ENCODE measurements around the gene LRRC58. TPM values are rescaled to one million over a fixed set of nuclear protein-coding genes. Genes with fewer than 3 reads are reported as not detected.
A peak's percentile ranks its signal among the peaks of the same experiment; 100 is the strongest.

LRRC58 gene
- total and polyA plus RNA-seq, 2 of the 13 experiments (the other 11 are each of a cell fraction or from before 2014, with no cell fraction given), result 9.7 to 17.3 TPM

- no peak for TF ChIP-seq HBP1 (CRISPR knock-in tag; IDR thresholded peaks at IDR 0.05; ENCODE audit: low read depth)
- TF ChIP-seq MZF1 (CRISPR knock-in tag; IDR thresholded peaks at IDR 0.05; ENCODE audit: borderline replicate concordance), result no peak
- TF ChIP-seq ZNF543 (CRISPR knock-in tag; IDR thresholded peaks at IDR 0.05), result no peak
- TF ChIP-seq ZNF773 (CRISPR knock-in tag; IDR thresholded peaks at IDR 0.05; ENCODE audit: borderline replicate concordance), result no peak
- TF ChIP-seq ZNF580 (CRISPR knock-in tag; IDR thresholded peaks at IDR 0.05; ENCODE audit: borderline replicate concordance, low read depth), result peak; percentile 69; the same call in 1 of the 2 replicates
- TF ChIP-seq CBX1 (IDR thresholded peaks at IDR 0.05; ENCODE audit: low read depth), result no peak
- TF ChIP-seq HOXA7 (CRISPR knock-in tag; IDR thresholded peaks at IDR 0.05), result no peak
- TF ChIP-seq PRMT3 (CRISPR knock-in tag; IDR thresholded peaks at IDR 0.05; ENCODE audit: borderline replicate concordance, low read depth), result no peak
- TF ChIP-seq ZNF672 (CRISPR knock-in tag; IDR thresholded peaks at IDR 0.05), result no peak
- TF ChIP-seq ZNF44 (CRISPR knock-in tag; IDR thresholded peaks at IDR 0.05), result no peak
- TF ChIP-seq, protein P1, sequence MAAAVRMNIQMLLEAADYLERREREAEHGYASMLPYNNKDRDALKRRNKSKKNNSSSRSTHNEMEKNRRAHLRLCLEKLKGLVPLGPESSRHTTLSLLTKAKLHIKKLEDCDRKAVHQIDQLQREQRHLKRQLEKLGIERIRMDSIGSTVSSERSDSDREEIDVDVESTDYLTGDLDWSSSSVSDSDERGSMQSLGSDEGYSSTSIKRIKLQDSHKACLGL (CRISPR knock-in tag; IDR thresholded peaks at IDR 0.05), result no peak
- TF ChIP-seq ZNF598 (CRISPR knock-in tag; IDR thresholded peaks at IDR 0.05; ENCODE audit: borderline replicate concordance), result no peak
- TF ChIP-seq, protein P2, sequence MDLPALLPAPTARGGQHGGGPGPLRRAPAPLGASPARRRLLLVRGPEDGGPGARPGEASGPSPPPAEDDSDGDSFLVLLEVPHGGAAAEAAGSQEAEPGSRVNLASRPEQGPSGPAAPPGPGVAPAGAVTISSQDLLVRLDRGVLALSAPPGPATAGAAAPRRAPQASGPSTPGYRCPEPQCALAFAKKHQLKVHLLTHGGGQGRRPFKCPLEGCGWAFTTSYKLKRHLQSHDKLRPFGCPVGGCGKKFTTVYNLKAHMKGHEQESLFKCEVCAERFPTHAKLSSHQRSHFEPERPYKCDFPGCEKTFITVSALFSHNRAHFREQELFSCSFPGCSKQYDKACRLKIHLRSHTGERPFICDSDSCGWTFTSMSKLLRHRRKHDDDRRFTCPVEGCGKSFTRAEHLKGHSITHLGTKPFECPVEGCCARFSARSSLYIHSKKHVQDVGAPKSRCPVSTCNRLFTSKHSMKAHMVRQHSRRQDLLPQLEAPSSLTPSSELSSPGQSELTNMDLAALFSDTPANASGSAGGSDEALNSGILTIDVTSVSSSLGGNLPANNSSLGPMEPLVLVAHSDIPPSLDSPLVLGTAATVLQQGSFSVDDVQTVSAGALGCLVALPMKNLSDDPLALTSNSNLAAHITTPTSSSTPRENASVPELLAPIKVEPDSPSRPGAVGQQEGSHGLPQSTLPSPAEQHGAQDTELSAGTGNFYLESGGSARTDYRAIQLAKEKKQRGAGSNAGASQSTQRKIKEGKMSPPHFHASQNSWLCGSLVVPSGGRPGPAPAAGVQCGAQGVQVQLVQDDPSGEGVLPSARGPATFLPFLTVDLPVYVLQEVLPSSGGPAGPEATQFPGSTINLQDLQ (CRISPR knock-in tag; IDR thresholded peaks at IDR 0.05), result no peak
- no peak for TF ChIP-seq ARHGAP35 (CRISPR knock-in tag; IDR thresholded peaks at IDR 0.05; ENCODE audit: borderline replicate concordance)
- TF ChIP-seq MAFF (IDR thresholded peaks at IDR 0.05; ENCODE audit: low read depth, low read length), result no peak
- TF ChIP-seq ZBTB2 (CRISPR knock-in tag; IDR thresholded peaks at IDR 0.05; ENCODE audit: low read depth), result no peak
- no peak for TF ChIP-seq ATF1 (CRISPR knock-in tag; IDR thresholded peaks at IDR 0.05)
- TF ChIP-seq ELF4 (CRISPR knock-in tag; IDR thresholded peaks at IDR 0.05; ENCODE audit: borderline replicate concordance), result no peak
- TF ChIP-seq, protein P3, sequence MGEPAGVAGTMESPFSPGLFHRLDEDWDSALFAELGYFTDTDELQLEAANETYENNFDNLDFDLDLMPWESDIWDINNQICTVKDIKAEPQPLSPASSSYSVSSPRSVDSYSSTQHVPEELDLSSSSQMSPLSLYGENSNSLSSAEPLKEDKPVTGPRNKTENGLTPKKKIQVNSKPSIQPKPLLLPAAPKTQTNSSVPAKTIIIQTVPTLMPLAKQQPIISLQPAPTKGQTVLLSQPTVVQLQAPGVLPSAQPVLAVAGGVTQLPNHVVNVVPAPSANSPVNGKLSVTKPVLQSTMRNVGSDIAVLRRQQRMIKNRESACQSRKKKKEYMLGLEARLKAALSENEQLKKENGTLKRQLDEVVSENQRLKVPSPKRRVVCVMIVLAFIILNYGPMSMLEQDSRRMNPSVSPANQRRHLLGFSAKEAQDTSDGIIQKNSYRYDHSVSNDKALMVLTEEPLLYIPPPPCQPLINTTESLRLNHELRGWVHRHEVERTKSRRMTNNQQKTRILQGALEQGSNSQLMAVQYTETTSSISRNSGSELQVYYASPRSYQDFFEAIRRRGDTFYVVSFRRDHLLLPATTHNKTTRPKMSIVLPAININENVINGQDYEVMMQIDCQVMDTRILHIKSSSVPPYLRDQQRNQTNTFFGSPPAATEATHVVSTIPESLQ (CRISPR knock-in tag; conservative IDR thresholded peaks at IDR 0.05), result no peak
- no peak for TF ChIP-seq ZNF124 (CRISPR knock-in tag; IDR thresholded peaks at IDR 0.05)
- peak; percentile 89 for TF ChIP-seq RXRB (CRISPR knock-in tag; IDR thresholded peaks at IDR 0.05; ENCODE audit: borderline replicate concordance)
- peak; percentile 67; the same call in 1 of the 2 replicates for TF ChIP-seq ZFP36L1 (CRISPR knock-in tag; IDR thresholded peaks at IDR 0.05)
- no peak for TF ChIP-seq ZNF234 (CRISPR knock-in tag; conservative IDR thresholded peaks at IDR 0.05)
- TF ChIP-seq ZC3H13 (CRISPR knock-in tag; IDR thresholded peaks at IDR 0.05), result no peak
Measured at GRCh38 chr3:120274739-120275167, 74.4 kb downstream of the LRRC58 start (continued).

All from HepG2 (cell line).